Upper lobe of left lung (tissue), 6 donors: ENCODE results near the gene SPINK4. TPM values are rescaled to one million over a fixed set of nuclear protein-coding genes. Genes with fewer than 3 reads are reported as not detected.

Source experiments
- ATAC-seq, 2 donors: fragments of 200-7000 bp; cut with Tn5 transposase; one replicate each; pipeline ENCODE4 v1.9.1; 2022; ENCODE audit warnings: mild to moderate bottlenecking in 2 of 2, moderate library complexity in 2 of 2; ENCODE audit not compliant: low FRiP score in 2 of 2
- DNase-seq, 2 donors: peaks; one replicate each; pipeline ENCODE4 v3.0.0-alpha.2; 2019 to 2020
- H3K27ac ChIP-seq, 4 donors: fragments of 200-600 bp; sonication (generic); one replicate each; pipeline ENCODE4 v1.5.1; 2016 to 2019
- H3K27me3 ChIP-seq, 4 donors: fragments of 200-600 bp; sonication (generic); one replicate each; pipeline ENCODE4 v1.5.1; 2017 to 2019
- H3K36me3 ChIP-seq, 4 donors: fragments of 200-600 bp; sonication (generic); one replicate each; pipeline ENCODE4 v1.5.1; 2016 to 2019
- H3K4me1 ChIP-seq, 4 donors: fragments of 200-600 bp; sonication (generic); one replicate each; pipeline ENCODE4 v1.5.1; 2018 to 2019
- H3K4me3 ChIP-seq, 4 donors: fragments of 200-600 bp; sonication (generic); one replicate each; pipeline ENCODE4 v1.5.1; 2017 to 2019; ENCODE audit warnings: mild to moderate bottlenecking in 2 of 4, moderate library complexity in 1 of 4
- H3K9me3 ChIP-seq, 4 donors: fragments of 200-600 bp; sonication (generic); one replicate each; pipeline ENCODE4 v1.5.1; 2018 to 2019
- EP300 ChIP-seq, 4 donors: sonication (generic); formaldehyde crosslinking; IDR thresholded peaks; one replicate each; pipeline ENCODE4 v1.5.1; 2017; ENCODE audit warnings: antibody characterized with exemption in 4 of 4, control low read depth in 2 of 4
- POLR2A ChIP-seq, 4 donors: fragments of 450-650 bp; IDR thresholded peaks; one replicate each; pipeline ENCODE4 v1.5.1; 2016 to 2017; ENCODE audit warnings: antibody characterized with exemption in 4 of 4, mild to moderate bottlenecking in 2 of 4
- POLR2AphosphoS5 ChIP-seq, 2 donors: sonication (generic); formaldehyde crosslinking; IDR thresholded peaks; one replicate each; pipeline ENCODE4 v1.5.1; 2017; ENCODE audit warnings: antibody characterized with exemption in 2 of 2
- WGBS, 2 donors: methylation state at CpG; one replicate each; pipeline ENCODE4 v1.1.5; 2017 to 2018; 5-methylcytosine and 5-hydroxymethylcytosine counted together
- total RNA-seq, 6 donors: library from RNA; depleted of rRNA in 4 of 6; stranded (reverse); fragments of >200 nt in 4 of 6; gene quantifications; one replicate each; pipeline versions ENCODE4 v1.1.0 to v1.2.1, GENCODE V29; 2016 to 2021
- TF ChIP-seq, protein P1 (sequence below), 6 experiments: fragments of 450-650 bp in 4 of 6; fragments of 200-600 bp in 2 of 6; sonication (generic) in 2 of 6; IDR thresholded peaks; one replicate each; pipeline ENCODE4 v1.5.1; 2016 to 2019; ENCODE audit warnings: antibody characterized with exemption in 6 of 6
- donor health status: DM: no; HTN: no; CAD: no; lungs with moderate emphysema.
- donor health status: DM: no; HTN: yes; CAD: no; lungs with severe emphysema.

The SPINK4 gene
- total RNA-seq, 6 donors from 2014 or later, result not detected

DNA sequence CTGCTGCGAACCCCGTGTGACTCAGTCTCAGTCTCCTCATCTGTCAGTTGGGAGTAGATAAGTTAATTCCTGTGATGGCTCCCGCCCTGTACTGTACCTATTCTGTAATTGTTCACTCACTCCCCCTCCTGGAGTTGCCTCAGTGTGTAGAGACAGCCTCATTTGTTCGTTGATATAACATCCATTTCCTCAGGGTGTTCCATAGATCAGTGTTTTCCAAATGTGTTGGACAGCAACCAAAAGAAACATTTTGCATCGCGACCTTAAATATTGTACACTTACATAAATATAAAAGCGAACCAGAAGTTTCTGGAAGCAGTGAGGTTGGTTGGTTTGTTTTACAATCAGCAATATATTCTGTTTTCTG is 51.0 kb downstream of the SPINK4 start:
- Histone ChIP-seq H3K27me3 (no peaks in the 10 kb centered on the region), H3K4me1 (peaks cover 27 to 71% (median 38%) of the 10 kb centered on the region in 4 donors), H3K9me3 (peaks cover 0 to 3% (median 0%) of the 10 kb centered on the region in 4 donors), H3K4me3 (peak overlapping the region; percentile 74 to 81 (median 78)), H3K27ac (peak overlapping the region; percentile 97 to 100 (median 100)), H3K36me3 (peaks cover 3 to 30% (median 8%) of the 10 kb centered on the region in 4 donors)
- DNase-seq, result no peak
- WGBS, 2 donors, result 27 to 36% methylated on average over 4 to 5 of the region's 7 CpGs
- ATAC-seq, result no peak
- no peak for TF ChIP-seq POLR2A (IDR thresholded peaks at IDR 0.05)
- TF ChIP-seq EP300 (IDR thresholded peaks at IDR 0.05), result no peak
- TF ChIP-seq, protein P1, sequence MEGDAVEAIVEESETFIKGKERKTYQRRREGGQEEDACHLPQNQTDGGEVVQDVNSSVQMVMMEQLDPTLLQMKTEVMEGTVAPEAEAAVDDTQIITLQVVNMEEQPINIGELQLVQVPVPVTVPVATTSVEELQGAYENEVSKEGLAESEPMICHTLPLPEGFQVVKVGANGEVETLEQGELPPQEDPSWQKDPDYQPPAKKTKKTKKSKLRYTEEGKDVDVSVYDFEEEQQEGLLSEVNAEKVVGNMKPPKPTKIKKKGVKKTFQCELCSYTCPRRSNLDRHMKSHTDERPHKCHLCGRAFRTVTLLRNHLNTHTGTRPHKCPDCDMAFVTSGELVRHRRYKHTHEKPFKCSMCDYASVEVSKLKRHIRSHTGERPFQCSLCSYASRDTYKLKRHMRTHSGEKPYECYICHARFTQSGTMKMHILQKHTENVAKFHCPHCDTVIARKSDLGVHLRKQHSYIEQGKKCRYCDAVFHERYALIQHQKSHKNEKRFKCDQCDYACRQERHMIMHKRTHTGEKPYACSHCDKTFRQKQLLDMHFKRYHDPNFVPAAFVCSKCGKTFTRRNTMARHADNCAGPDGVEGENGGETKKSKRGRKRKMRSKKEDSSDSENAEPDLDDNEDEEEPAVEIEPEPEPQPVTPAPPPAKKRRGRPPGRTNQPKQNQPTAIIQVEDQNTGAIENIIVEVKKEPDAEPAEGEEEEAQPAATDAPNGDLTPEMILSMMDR (IDR thresholded peaks at IDR 0.05), result no peak
- no peak for TF ChIP-seq POLR2AphosphoS5 (IDR thresholded peaks at IDR 0.05)

DNA sequence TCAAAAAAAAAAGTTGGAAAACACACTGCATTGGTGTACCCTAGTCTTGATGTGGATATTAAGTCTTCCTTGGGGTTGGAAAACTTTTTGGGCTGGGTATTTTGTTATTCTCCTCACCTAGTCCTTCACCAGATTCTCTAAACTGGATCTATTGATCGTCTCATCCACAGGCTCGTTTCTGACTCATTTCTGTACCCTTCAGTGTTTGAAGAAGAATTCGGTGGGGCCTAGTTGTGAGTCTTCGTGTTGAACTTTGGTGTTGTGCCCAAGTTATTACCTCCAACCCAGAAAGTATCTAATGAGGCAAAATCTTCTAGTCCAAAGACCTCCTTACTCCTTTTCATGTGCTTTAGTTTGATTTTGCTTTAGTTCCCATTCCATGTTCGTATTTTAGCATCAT is 51.9 kb downstream of the SPINK4 start:
- WGBS, 2 donors, result 87 to 91% methylated on average over 5 of the region's 5 CpGs
- ATAC-seq (no peak), DNase-seq (no peak)
- H3K27ac ChIP-seq, result peak overlapping the region in 2 of 4 donors; percentile 97 to 100
- H3K9me3 ChIP-seq, result peaks cover 0 to 3% (median 0%) of the 10 kb centered on the region in 4 donors
- no peak overlapping the region for H3K4me3 ChIP-seq
- peaks cover 36 to 75% (median 47%) of the 10 kb centered on the region in 4 donors for H3K4me1 ChIP-seq
- no peaks in the 10 kb centered on the region for H3K27me3 ChIP-seq
- peaks cover 3 to 39% (median 15%) of the 10 kb centered on the region in 4 donors for H3K36me3 ChIP-seq
- TF ChIP-seq POLR2AphosphoS5 (IDR thresholded peaks at IDR 0.05) (no peak), EP300 (IDR thresholded peaks at IDR 0.05) (no peak), POLR2A (IDR thresholded peaks at IDR 0.05) (no peak)
- TF ChIP-seq, protein P1 (IDR thresholded peaks at IDR 0.05), result no peak

DNA sequence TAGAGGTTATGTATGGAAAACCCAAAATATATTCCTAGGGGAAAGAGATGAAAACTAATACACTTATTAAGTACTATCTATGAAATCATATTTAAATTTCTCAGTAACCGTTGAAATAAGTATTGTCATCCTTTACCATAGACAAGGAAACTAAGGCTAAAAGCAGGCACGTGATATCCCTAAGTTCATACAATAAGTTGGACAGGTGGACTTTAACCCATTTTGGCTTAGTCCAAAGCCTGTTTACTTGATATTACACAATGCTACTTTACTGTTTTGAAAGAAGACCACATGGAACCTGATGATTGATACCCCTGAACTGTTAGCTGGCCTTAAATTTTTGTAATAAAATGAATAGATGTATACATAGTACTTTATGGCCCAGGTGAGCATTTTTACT is 53.8 kb downstream of the SPINK4 start:
- Histone ChIP-seq H3K9me3 (peaks cover 0 to 3% (median 0%) of the 10 kb centered on the region in 4 donors), H3K4me1 (peaks cover 51 to 86% (median 60%) of the 10 kb centered on the region in 4 donors), H3K4me3 (no peak overlapping the region), H3K27me3 (no peaks in the 10 kb centered on the region), H3K36me3 (peaks cover 3 to 58% (median 25%) of the 10 kb centered on the region in 4 donors), H3K27ac (no peak overlapping the region)
- WGBS, 2 donors, result 87 to 90% methylated on average over 2 of the region's 2 CpGs
- TF ChIP-seq POLR2AphosphoS5 (IDR thresholded peaks at IDR 0.05) (no peak), EP300 (IDR thresholded peaks at IDR 0.05) (no peak), POLR2A (IDR thresholded peaks at IDR 0.05) (no peak)
- TF ChIP-seq, protein P1 (IDR thresholded peaks at IDR 0.05), result no peak
- ATAC-seq, result no peak
- DNase-seq, result no peak

DNA sequence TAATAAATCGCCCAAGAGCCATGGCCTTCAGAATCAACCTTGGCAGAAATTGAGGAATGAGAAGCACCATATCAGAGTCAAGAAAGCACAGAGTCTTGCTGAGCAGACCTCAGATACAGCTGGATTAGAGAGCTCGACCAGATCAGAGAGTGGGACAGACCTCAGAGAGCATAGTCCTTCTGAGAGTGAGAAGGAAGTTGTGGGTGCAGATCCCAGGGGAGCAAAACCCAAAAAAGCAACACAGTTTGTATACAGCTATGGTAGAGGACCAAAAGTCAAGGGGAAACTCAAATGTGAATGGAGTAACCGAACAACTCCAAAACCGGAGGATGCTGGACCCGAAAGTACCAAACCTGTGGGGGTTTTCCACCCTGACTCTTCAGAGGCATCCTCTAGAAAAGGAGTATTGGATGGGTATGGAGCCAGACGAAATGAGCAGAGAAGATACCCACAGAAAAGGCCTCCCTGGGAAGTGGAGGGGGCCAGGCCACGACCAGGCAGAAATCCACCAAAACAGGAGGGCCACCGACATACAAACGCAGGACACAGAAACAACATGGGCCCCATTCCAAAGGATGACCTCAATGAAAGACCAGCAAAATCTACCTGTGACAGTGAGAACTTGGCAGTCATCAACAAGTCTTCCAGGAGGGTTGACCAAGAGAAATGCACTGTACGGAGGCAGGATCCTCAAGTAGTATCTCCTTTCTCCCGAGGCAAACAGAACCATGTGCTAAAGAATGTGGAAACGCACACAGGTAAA is 54.9 kb downstream of the SPINK4 start:
- ATAC-seq (no peak), DNase-seq (no peak)
- Histone ChIP-seq H3K27ac (no peak overlapping the region), H3K36me3 (peaks cover 8 to 69% (median 27%) of the 10 kb centered on the region in 4 donors), H3K27me3 (no peaks in the 10 kb centered on the region), H3K4me1 (peaks cover 44 to 85% (median 56%) of the 10 kb centered on the region in 4 donors), H3K9me3 (peaks cover 0 to 3% (median 0%) of the 10 kb centered on the region in 4 donors), H3K4me3 (no peak overlapping the region)
- WGBS, 2 donors, result 90 to 91% methylated on average over 12 of the region's 12 CpGs
- TF ChIP-seq, protein P1 (IDR thresholded peaks at IDR 0.05), result no peak
- TF ChIP-seq POLR2AphosphoS5 (IDR thresholded peaks at IDR 0.05) (no peak), POLR2A (IDR thresholded peaks at IDR 0.05) (no peak), EP300 (IDR thresholded peaks at IDR 0.05) (no peak)
